GM23338 (cell line): Measurements from ENCODE around the gene CCL8.

Experiments used
- EZH2 ChIP-seq: fragments of 200-600 bp; sonication (generic); IDR thresholded peaks from one replicate; pipeline ENCODE4 v1.8.0; 2017; ENCODE audit warnings: antibody characterized with exemption, mild to moderate bottlenecking, low read depth; ENCODE audit not compliant: unreplicated experiment
- EZH2phosphoT487 ChIP-seq: fragments of 200-600 bp; sonication (generic); IDR thresholded peaks from one replicate; pipeline ENCODE4 v1.8.1; 2018; ENCODE audit warnings: antibody characterized with exemption; ENCODE audit not compliant: unreplicated experiment
- NANOG ChIP-seq: IDR thresholded peaks from 2 replicates; pipeline ENCODE4 v1.6.1; 2016; ENCODE audit warnings: antibody characterized with exemption, borderline replicate concordance
- POLR2AphosphoS5 ChIP-seq: IDR thresholded peaks from 2 replicates; pipeline ENCODE4 v1.6.1; 2016; ENCODE audit warnings: antibody characterized with exemption, low read depth
- TF ChIP-seq, protein P1 (sequence below), 2 experiments: fragments of 200-600 bp in 1 of 2; sonication (generic) in 1 of 2; conservative IDR thresholded peaks; 2 replicates each; pipeline versions ENCODE4 v1.5.1 to v1.6.1; 2016 to 2017; ENCODE audit warnings: antibody characterized with exemption in 2 of 2, low read depth in 2 of 2, mild to moderate bottlenecking in 2 of 2, moderate library complexity in 1 of 2
- TF ChIP-seq, protein P2 (sequence below): IDR thresholded peaks from 2 replicates; pipeline ENCODE4 v1.6.1; 2016; ENCODE audit warnings: antibody characterized with exemption
- TF ChIP-seq, protein P3 (sequence below): IDR thresholded peaks from one replicate; pipeline ENCODE4 v1.6.1; 2018; ENCODE audit warnings: antibody characterized with exemption; ENCODE audit not compliant: unreplicated experiment

DNA sequence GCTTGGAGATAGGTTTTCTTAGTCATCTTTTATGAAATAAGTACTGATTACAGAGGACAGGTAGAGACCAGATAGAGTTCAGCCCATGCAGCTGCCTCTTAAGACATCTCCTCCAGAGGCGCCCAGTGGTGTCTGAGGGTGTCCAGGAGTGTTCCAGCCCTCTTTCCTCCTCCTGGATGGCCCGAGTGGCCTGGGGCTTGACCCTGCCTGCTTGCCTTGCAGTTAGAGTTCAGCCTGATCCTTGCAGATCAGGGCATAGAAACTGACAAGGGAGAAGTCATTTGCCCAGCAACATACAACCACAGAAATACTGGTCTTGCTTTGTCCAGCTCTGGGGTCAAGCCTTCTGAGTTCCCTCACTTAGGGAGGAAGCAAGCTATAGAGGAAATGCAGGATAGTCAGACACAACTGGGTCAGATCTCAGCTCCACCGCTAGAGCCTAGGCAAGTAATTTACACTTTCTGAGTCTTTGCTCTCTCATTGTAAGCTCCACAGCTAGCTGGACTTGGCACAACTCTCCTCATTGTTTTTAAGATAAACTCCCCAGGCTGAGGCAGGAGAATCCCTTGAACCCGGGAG is 47.4 kb downstream of the CCL8 start:
- TF ChIP-seq, protein P1, sequence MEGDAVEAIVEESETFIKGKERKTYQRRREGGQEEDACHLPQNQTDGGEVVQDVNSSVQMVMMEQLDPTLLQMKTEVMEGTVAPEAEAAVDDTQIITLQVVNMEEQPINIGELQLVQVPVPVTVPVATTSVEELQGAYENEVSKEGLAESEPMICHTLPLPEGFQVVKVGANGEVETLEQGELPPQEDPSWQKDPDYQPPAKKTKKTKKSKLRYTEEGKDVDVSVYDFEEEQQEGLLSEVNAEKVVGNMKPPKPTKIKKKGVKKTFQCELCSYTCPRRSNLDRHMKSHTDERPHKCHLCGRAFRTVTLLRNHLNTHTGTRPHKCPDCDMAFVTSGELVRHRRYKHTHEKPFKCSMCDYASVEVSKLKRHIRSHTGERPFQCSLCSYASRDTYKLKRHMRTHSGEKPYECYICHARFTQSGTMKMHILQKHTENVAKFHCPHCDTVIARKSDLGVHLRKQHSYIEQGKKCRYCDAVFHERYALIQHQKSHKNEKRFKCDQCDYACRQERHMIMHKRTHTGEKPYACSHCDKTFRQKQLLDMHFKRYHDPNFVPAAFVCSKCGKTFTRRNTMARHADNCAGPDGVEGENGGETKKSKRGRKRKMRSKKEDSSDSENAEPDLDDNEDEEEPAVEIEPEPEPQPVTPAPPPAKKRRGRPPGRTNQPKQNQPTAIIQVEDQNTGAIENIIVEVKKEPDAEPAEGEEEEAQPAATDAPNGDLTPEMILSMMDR (conservative IDR thresholded peaks at IDR 0.05; ENCODE audit: low read depth in 2 of 2): no peak
- TF ChIP-seq, protein P2, sequence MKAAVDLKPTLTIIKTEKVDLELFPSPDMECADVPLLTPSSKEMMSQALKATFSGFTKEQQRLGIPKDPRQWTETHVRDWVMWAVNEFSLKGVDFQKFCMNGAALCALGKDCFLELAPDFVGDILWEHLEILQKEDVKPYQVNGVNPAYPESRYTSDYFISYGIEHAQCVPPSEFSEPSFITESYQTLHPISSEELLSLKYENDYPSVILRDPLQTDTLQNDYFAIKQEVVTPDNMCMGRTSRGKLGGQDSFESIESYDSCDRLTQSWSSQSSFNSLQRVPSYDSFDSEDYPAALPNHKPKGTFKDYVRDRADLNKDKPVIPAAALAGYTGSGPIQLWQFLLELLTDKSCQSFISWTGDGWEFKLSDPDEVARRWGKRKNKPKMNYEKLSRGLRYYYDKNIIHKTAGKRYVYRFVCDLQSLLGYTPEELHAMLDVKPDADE: no peak
- TF ChIP-seq POLR2AphosphoS5: no peak
- TF ChIP-seq EZH2: no peak
- TF ChIP-seq NANOG: no peak
- TF ChIP-seq EZH2phosphoT487: no peak
- TF ChIP-seq, protein P3, sequence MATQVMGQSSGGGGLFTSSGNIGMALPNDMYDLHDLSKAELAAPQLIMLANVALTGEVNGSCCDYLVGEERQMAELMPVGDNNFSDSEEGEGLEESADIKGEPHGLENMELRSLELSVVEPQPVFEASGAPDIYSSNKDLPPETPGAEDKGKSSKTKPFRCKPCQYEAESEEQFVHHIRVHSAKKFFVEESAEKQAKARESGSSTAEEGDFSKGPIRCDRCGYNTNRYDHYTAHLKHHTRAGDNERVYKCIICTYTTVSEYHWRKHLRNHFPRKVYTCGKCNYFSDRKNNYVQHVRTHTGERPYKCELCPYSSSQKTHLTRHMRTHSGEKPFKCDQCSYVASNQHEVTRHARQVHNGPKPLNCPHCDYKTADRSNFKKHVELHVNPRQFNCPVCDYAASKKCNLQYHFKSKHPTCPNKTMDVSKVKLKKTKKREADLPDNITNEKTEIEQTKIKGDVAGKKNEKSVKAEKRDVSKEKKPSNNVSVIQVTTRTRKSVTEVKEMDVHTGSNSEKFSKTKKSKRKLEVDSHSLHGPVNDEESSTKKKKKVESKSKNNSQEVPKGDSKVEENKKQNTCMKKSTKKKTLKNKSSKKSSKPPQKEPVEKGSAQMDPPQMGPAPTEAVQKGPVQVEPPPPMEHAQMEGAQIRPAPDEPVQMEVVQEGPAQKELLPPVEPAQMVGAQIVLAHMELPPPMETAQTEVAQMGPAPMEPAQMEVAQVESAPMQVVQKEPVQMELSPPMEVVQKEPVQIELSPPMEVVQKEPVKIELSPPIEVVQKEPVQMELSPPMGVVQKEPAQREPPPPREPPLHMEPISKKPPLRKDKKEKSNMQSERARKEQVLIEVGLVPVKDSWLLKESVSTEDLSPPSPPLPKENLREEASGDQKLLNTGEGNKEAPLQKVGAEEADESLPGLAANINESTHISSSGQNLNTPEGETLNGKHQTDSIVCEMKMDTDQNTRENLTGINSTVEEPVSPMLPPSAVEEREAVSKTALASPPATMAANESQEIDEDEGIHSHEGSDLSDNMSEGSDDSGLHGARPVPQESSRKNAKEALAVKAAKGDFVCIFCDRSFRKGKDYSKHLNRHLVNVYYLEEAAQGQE: no peak
